ENCODE data around the gene DNAH17. TPM values are rescaled to one million over a fixed set of nuclear protein-coding genes. Genes with fewer than 3 reads are reported as not detected.

DNAH17 gene
- total and polyA plus RNA-seq, 7 donors, result 0.04 to 3.5 (median 0.08) TPM

DNA sequence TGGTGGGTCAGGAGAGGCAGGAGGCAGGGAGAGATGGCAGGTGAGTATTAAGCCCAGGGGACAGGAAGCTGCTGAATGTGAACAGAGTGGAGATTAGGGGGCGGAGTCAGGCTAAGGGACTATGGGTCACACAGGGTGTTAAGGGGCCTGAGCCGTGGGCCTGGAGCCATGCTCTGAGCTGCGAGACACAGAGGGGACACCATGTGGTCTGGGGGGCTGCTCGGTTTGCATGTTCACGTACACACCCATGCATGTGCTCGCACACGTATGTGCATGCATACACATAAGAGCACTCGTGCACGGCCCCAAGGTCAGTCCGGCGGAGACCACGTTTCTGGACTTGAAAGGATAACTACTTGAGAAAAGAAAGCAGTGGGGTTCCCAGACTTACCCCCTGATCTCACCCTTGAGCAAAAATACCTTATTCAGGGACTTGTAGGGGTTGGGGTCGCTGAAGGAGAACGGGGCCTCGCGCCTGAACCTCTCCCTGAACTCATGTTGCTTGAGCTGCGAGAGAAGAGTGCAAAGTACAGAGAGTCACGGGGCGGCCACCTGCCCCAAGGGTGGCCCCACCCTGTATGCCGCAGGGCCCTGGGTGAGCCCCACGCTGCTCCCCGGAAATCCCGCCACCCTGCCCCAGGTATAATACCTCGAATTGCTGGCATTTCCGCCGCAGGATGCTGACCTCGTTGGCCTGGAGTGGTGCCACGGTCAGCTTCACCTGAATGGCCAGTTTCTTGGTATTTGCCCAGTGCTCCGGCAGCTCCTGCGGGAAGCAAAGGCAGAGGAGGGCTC lies 50.8 kb downstream of the DNAH17 start:
- intact Hi-C loops (cut with DNase I), result no loop called here

GRCh38 chr17:78525511-78526160 lies 51.6 kb downstream of the DNAH17 start:
- H3K4me3 ChIP-seq, result no peak overlapping the region
- 82 to 88% (median 86%) methylated on average over 17 of the region's 17 CpGs for WGBS, 3 donors
- no peak for TF ChIP-seq CTCF (IDR thresholded peaks at IDR 0.05)
- DNase-seq (no peak), ATAC-seq (no peak)
- intact Hi-C loops (cut with DNase I), result no loop called here
- no peaks in the 10 kb centered on the region for H3K4me1 ChIP-seq
- H3K36me3 ChIP-seq (ENCODE audit: insufficient read depth in 1 of 2, low read depth in 1 of 2), result no peaks in the 10 kb centered on the region
- no peak overlapping the region for H3K27ac ChIP-seq
- no peaks in the 10 kb centered on the region for H3K9me3 ChIP-seq
- H3K27me3 ChIP-seq (ENCODE audit: insufficient read depth in 3 of 3, low read length in 2 of 3), result no peaks in the 10 kb centered on the region

More for the DNA sequence above, 50.8 kb downstream of the DNAH17 start:
- 88 to 92% (median 89%) methylated on average over 30 of the region's 30 CpGs for WGBS, 3 donors
- no peak overlapping the region for H3K27ac ChIP-seq
- H3K4me1 ChIP-seq, result no peaks in the 10 kb centered on the region
- DNase-seq (no peak), ATAC-seq (no peak)
- H3K36me3 ChIP-seq (ENCODE audit: insufficient read depth in 1 of 2, low read depth in 1 of 2), result no peaks in the 10 kb centered on the region
- no peak overlapping the region for H3K4me3 ChIP-seq
- H3K27me3 ChIP-seq (ENCODE audit: insufficient read depth in 3 of 3, low read length in 2 of 3), result no peaks in the 10 kb centered on the region
- no peaks in the 10 kb centered on the region for H3K9me3 ChIP-seq
- TF ChIP-seq CTCF (IDR thresholded peaks at IDR 0.05), result no peak

DNA sequence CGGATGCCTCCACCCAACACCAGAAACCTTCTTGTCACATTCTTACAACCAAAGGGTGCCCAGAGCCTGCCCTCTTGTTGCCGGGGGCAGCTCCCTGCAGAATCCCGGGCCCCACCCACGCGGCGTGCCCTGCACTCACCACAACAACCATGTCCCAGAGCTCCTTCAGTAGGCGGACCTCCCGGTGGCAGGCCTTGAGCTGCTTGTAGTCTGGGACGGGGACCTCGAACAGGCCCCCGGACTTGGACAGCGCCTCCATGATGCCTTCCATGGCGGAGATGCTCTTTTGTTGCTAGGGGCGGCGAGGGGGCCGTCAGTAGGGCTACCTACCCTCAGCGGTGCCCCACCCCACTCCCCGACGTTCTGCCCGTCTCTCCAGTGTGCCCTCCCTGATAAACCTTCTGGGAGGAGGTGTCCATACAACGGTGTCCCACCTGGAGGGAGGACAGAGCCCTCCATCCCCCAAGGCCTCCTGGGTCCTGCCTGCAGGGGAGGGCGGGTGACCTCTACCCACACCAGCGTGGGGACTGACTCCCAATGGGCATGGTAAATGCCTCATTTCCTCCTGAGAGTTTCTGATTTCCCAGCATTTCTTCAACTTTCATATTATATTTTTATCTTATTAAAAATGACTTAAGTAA lies 52.2 kb downstream of the DNAH17 start:
- TF ChIP-seq CTCF (IDR thresholded peaks at IDR 0.05), result no peak
- no peaks in the 10 kb centered on the region for H3K9me3 ChIP-seq
- DNase-seq (no peak), ATAC-seq (no peak)
- H3K4me1 ChIP-seq, result no peaks in the 10 kb centered on the region
- H3K36me3 ChIP-seq (ENCODE audit: insufficient read depth in 1 of 2, low read depth in 1 of 2), result no peaks in the 10 kb centered on the region
- no peak overlapping the region for H3K4me3 ChIP-seq
- no peaks in the 10 kb centered on the region for H3K27me3 ChIP-seq (ENCODE audit: insufficient read depth in 3 of 3, low read length in 2 of 3)
- H3K27ac ChIP-seq, result no peak overlapping the region
- intact Hi-C loops (cut with DNase I), result no loop called here
- 89 to 92% (median 90%) methylated on average over 21 to 23 of the region's 23 CpGs for WGBS, 3 donors

DNA sequence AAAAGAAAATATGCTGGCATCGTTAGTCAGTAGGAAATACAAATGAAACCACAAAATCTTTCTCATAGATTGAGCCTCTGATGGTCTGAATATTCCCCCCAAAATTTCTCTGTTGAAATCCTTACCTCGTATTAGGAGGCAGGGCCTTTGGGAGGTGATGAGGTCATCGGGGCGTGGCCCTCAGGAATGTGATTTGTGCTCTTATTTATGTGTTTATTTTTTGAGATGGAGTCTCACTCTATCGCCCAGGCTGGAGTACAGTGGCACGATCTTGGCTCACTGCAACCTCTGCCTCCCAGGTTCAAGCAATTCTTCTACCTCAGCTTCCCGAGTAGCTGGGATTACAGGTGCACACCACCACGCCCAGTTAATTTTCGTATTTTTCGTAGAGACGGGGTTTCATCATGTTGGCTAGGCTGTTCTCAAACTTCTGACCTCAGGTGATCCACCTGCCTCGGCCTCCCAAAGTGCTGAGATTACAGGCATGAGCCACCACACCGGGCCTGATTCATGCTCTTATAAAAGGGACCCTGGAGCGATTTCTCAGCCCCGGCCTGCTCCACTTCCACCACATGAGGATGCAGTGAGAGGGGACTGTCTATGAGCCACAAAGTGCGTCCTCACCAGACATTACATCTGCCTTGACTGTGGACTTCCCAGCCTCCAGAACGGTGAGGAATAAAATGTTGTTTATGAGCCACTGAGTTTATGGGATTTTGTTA lies 53.1 kb downstream of the DNAH17 start:
- Histone ChIP-seq H3K27ac (no peak overlapping the region), H3K9me3 (no peaks in the 10 kb centered on the region), H3K36me3 (ENCODE audit: insufficient read depth in 1 of 2, low read depth in 1 of 2) (no peaks in the 10 kb centered on the region), H3K4me3 (no peak overlapping the region), H3K4me1 (no peaks in the 10 kb centered on the region), H3K27me3 (ENCODE audit: insufficient read depth in 3 of 3, low read length in 2 of 3) (no peaks in the 10 kb centered on the region)
- intact Hi-C loops (cut with DNase I), result no loop called here
- DNase-seq (no peak), ATAC-seq (no peak)
- WGBS, 3 donors, result 84 to 88% (median 84%) methylated on average over 17 of the region's 17 CpGs
- TF ChIP-seq CTCF (IDR thresholded peaks at IDR 0.05), result no peak

All from psoas muscle (tissue), 8 donors.